GM12891 (cell line): ENCODE results near the gene NR1H3.
A peak's percentile ranks its signal among the peaks of the same experiment; 100 is the strongest.

Source experiments
- POLR2A ChIP-seq: IDR thresholded peaks from 2 replicates; pipeline ENCODE4 v1.6.1; 2011; ENCODE audit warnings: low read depth, low read length, control low read depth
- POLR2AphosphoS5 ChIP-seq: IDR thresholded peaks from 2 replicates; pipeline ENCODE4 v1.6.1; 2011; ENCODE audit warnings: low read depth, low read length, control low read depth
- POU2F2 ChIP-seq: IDR thresholded peaks from 2 replicates; pipeline ENCODE4 v1.6.1; 2011; ENCODE audit warnings: low read depth, mild to moderate bottlenecking, control low read depth, low read length, moderate library complexity
- TAF1 ChIP-seq: IDR thresholded peaks from 2 replicates; pipeline ENCODE4 v1.6.1; 2011; ENCODE audit warnings: low read depth, low read length, control low read depth

GRCh38 chr11:47229161-47229560 is 28.6 kb upstream of the NR1H3 start:
- TF ChIP-seq POLR2A: peak; percentile 47; the same call in 1 of the 2 replicates
- TF ChIP-seq POLR2AphosphoS5: no peak
- no peak for TF ChIP-seq TAF1
- no peak for TF ChIP-seq POU2F2
